Lower leg skin (tissue), 4 donors: Measurements from ENCODE around the gene MMP24. TPM values are rescaled to one million over a fixed set of nuclear protein-coding genes. Genes with fewer than 3 reads are reported as not detected.

ENCODE experiments used
- DNase-seq, 2 donors: peaks; one replicate each; pipeline ENCODE4 v3.0.0-alpha.2; 2019; ENCODE audit warnings: low spot score in 2 of 2
- H3K4me3 ChIP-seq: fragments of 200-600 bp; sonication (generic); 2 replicates; pipeline ENCODE4 v1.5.1; 2017; ENCODE audit warnings: mild to moderate bottlenecking, low read depth; ENCODE audit not compliant: poor library complexity, severe bottlenecking
- CTCF ChIP-seq, 3 donors: fragments of 450-650 bp; IDR thresholded peaks; one replicate each; pipeline ENCODE4 v1.5.1; 2016; ENCODE audit warnings: antibody characterized with exemption in 3 of 3, mild to moderate bottlenecking in 3 of 3, moderate library complexity in 2 of 3
- POLR2A ChIP-seq, 2 donors: fragments of 450-650 bp; IDR thresholded peaks; one replicate each; pipeline ENCODE4 v1.6.1; 2016 to 2017; ENCODE audit warnings: antibody characterized with exemption in 2 of 2, mild to moderate bottlenecking in 1 of 2, moderate library complexity in 1 of 2
- WGBS, 2 donors: methylation state at CpG; one replicate each; pipeline ENCODE4 v1.1.5; 2018; 5-methylcytosine and 5-hydroxymethylcytosine counted together
- intact Hi-C: fragments of 100-400 bp; cut with DNase I; formaldehyde crosslinking; loops from one replicate; pipeline ENCODE4 v1.15.0; 2023; ENCODE audit warnings: low total_unique reads
- total RNA-seq, 4 donors: library from RNA; depleted of rRNA; stranded (reverse); fragments of >200 nt; gene quantifications; one replicate each; pipeline ENCODE4 v1.1.0, GENCODE V29; 2016

The MMP24 gene
- total RNA-seq, 4 donors from 2014 or later: 0.11 to 0.71 (median 0.27) TPM; not detected in 1

GRCh38 chr20:35215066-35215956 lies 11.2 kb upstream of the MMP24 start:
- TF ChIP-seq CTCF (IDR thresholded peaks at IDR 0.05) (no peak), POLR2A (IDR thresholded peaks at IDR 0.05) (no peak)
- 93% methylated on average over 12 of the region's 12 CpGs for WGBS, 2 donors
- no peak overlapping the region for H3K4me3 ChIP-seq
- intact Hi-C loops: loop anchor here (10.0 kb wide), 1 partner anchor 71 kb away; the partner anchor contains the start of gene EDEM2
- no peak for DNase-seq

DNA sequence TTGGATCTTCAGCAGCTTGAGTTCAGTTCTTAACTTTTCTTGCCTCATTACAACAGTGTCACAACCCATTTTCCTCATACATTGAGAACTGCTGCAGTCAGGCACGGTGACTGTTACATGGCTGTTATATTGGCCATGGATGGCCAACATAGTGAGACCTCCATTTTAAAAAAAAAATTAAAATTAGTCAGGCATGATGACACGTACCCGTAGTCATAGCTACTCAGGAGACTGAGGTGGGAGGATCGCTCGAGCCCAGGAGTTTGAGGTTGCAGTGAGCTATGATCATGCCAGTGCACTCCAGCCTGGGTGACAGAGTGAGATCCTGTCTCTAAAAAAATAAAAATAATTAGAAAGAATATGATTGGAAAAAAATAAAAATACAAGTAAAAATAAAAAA lies 9.9 kb upstream of the MMP24 start:
- H3K4me3 ChIP-seq: no peak overlapping the region
- no peak for DNase-seq
- WGBS, 2 donors: 93 to 95% methylated on average over 5 of the region's 5 CpGs
- intact Hi-C loops: loop anchor here (10.0 kb wide), 1 partner anchor 72 kb away; the partner anchor contains the start of gene EDEM2
- TF ChIP-seq POLR2A (IDR thresholded peaks at IDR 0.05) (no peak), CTCF (IDR thresholded peaks at IDR 0.05) (no peak)

DNA sequence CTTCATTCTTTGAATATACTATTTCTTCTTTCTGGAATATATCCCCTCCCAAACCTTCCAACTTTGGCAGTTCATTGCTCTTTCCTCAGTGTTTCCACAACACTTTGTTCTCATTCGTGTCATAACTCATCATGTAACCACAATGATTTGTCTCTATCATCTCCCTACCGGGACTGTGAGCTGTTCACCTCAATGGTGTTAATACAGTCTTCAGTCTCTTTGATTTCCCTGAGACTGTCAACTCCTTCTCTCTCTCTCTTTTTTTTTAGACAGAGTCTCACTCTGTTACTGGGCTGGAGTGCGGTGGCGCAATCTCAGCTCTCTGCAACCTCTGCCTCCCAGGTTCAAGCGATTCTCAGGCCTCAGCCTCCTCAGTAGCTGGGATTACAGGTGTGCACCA lies 2.5 kb upstream of the MMP24 start:
- no peak for TF ChIP-seq POLR2A (IDR thresholded peaks at IDR 0.05)
- no peak for TF ChIP-seq CTCF (IDR thresholded peaks at IDR 0.05)
- intact Hi-C loops: no loop called here
- 87 to 89% methylated on average over 5 of the region's 5 CpGs for WGBS, 2 donors
- H3K4me3 ChIP-seq: no peak overlapping the region
- DNase-seq: no peak

DNA sequence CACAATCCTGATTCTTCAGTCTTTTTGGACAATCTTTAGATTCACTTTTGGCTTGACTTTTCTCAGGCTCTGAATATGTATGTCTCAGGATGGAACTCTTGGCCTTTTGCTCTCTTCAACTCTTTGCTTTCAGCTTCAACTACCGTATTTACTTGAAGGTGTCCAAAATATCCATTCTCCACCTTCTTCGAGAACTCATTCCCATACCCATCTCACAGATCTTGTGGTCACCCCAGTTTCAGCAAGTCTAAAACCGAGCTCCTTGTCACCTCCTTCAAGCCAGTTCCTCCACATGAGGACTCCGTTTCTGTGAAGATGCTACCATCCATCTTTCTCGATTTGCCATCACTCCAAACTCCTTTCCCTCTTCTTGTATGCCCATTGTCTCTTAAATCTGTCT lies 2.0 kb upstream of the MMP24 start:
- TF ChIP-seq CTCF (IDR thresholded peaks at IDR 0.05): no peak
- no peak for TF ChIP-seq POLR2A (IDR thresholded peaks at IDR 0.05)
- 94 to 95% methylated on average over 5 of the region's 5 CpGs for WGBS, 2 donors
- intact Hi-C loops: no loop called here
- no peak for DNase-seq
- no peak overlapping the region for H3K4me3 ChIP-seq

DNA sequence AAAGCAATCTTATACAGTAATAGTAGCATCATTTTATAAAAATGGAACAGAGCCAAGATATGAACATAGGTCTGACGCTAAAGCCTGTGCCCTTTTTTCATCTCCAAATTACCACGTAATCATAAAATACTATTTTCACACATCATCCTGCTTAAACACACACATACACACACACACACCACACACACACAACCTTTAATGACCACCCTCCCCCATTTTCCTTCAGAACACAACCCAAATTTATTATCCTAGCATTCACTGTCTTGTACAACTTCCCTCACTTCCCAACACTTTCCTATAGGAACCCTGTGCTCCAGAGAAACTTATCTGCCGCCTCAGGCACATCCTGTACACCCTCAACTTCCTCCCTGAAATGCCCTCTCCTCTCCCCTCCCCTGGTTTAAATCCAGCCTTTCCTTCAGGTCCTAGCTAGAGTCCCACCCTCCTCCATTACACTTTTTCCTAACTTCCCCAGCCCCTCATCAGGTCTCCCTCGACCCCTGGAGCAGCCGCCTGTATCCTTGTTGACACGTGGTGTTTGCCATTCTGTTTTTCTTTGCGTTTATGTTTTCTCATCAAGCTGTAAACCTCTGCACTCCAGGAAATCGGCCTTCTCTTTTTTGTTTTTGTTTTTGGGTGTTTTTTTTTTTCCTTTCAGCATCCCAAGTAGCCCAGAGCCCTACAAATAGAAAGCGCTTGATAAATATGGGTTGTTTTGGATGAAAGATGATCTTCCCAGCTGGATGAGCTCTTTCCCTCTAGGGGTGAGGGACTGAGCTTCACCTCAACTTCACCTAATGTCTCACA lies 968 bp upstream of the MMP24 start:
- no peak overlapping the region for H3K4me3 ChIP-seq
- TF ChIP-seq CTCF (IDR thresholded peaks at IDR 0.05) (no peak), POLR2A (IDR thresholded peaks at IDR 0.05) (no peak)
- intact Hi-C loops: no loop called here
- WGBS, 2 donors: 54 to 57% methylated on average over 9 of the region's 9 CpGs
- no peak for DNase-seq
